ENCODE results near the gene OR10G6.

GRCh38 chr11:124036666-124037065 is 41.7 kb upstream of the OR10G6 start:
- TF ChIP-seq SP7 (tag by site-specific recombination; IDR thresholded peaks at IDR 0.05) (no peak), HIC1 (tag by site-specific recombination; IDR thresholded peaks at IDR 0.05) (no peak), FEZF1 (tag by site-specific recombination; IDR thresholded peaks at IDR 0.05) (no peak), KLF16 (tag by site-specific recombination; IDR thresholded peaks at IDR 0.05) (no peak), GLI4 (tag by site-specific recombination; IDR thresholded peaks at IDR 0.05) (no peak), ZNF580 (tag by site-specific recombination; IDR thresholded peaks at IDR 0.05) (no peak), ZNF777 (tag by site-specific recombination; IDR thresholded peaks at IDR 0.05; ENCODE audit: borderline replicate concordance) (no peak), EGR2 (tag by site-specific recombination; IDR thresholded peaks at IDR 0.05; ENCODE audit: low read depth) (no peak), CTCF (tag by site-specific recombination; IDR thresholded peaks at IDR 0.05) (no peak), ZBTB44 (tag by site-specific recombination; IDR thresholded peaks at IDR 0.05) (no peak)

All from HEK293 (cell line).